MM.1S (cell line): ENCODE measurements around the gene ADAM19.

Source experiments
- DNase-seq: peaks from one replicate; pipeline ENCODE4 v3.0.0-alpha.2; 2015
- H2AFZ ChIP-seq: fragments of 300-600 bp; sonication (generic); 2 replicates; pipeline ENCODE4 v1.6.0; 2016; ENCODE audit warnings: antibody characterized with exemption, low read length
- H3F3A ChIP-seq: fragments of 300-600 bp; sonication (generic); 2 replicates; pipeline ENCODE4 v1.6.1; 2016; ENCODE audit warnings: mild to moderate bottlenecking, antibody characterized with exemption, low read length, moderate library complexity, mixed read lengths; ENCODE audit not compliant: insufficient read depth
- H3K27ac ChIP-seq: fragments of 300-600 bp; sonication (generic); 2 replicates; pipeline ENCODE4 v1.5.1; 2016; ENCODE audit warnings: mild to moderate bottlenecking, low read length
- H3K27me3 ChIP-seq: fragments of 300-600 bp; sonication (generic); replicated peaks from 2 replicates; pipeline ENCODE4 v1.6.0; 2016; ENCODE audit warnings: low read length; ENCODE audit not compliant: insufficient read depth
- H3K36me3 ChIP-seq: fragments of 300-600 bp; sonication (generic); replicated peaks from 2 replicates; pipeline ENCODE4 v1.6.1; 2016; ENCODE audit warnings: mild to moderate bottlenecking, low read length, mixed read lengths; ENCODE audit not compliant: insufficient read depth
- H3K4me1 ChIP-seq: fragments of 300-600 bp; sonication (generic); 2 replicates; pipeline ENCODE4 v1.6.1; 2016; ENCODE audit warnings: low read length, mixed read lengths
- H3K4me2 ChIP-seq: fragments of 300-600 bp; sonication (generic); 2 replicates; pipeline ENCODE4 v1.6.0; 2016; ENCODE audit warnings: low read depth, low read length
- H3K4me3 ChIP-seq: fragments of 300-600 bp; sonication (generic); 2 replicates; pipeline ENCODE4 v1.5.1; 2016; ENCODE audit warnings: low read length, mixed read lengths
- H3K79me2 ChIP-seq: fragments of 300-600 bp; sonication (generic); 2 replicates; pipeline ENCODE4 v1.6.1; 2016; ENCODE audit warnings: mixed run types, low read length, mixed read lengths
- H3K9ac ChIP-seq: fragments of 300-600 bp; sonication (generic); 2 replicates; pipeline ENCODE4 v1.6.1; 2016; ENCODE audit warnings: low read length, mixed read lengths
- H3K9me2 ChIP-seq: fragments of 300-600 bp; sonication (generic); replicated peaks from 2 replicates; pipeline ENCODE4 v1.6.1; 2016; ENCODE audit warnings: mild to moderate bottlenecking, low read length, mixed read lengths; ENCODE audit not compliant: insufficient read depth
- H3K9me3 ChIP-seq: fragments of 300-600 bp; sonication (generic); replicated peaks from 2 replicates; pipeline ENCODE4 v1.6.1; 2016; ENCODE audit warnings: mild to moderate bottlenecking, low read length, mixed read lengths; ENCODE audit not compliant: insufficient read depth
- H4K20me1 ChIP-seq: fragments of 300-600 bp; sonication (generic); 2 replicates; pipeline ENCODE4 v1.6.1; 2016; ENCODE audit warnings: mild to moderate bottlenecking, low read length, moderate library complexity, mixed read lengths; ENCODE audit not compliant: insufficient read depth
- CTCF ChIP-seq: fragments of 300-600 bp; sonication (generic); IDR thresholded peaks from 2 replicates; pipeline ENCODE4 v1.5.1; 2016; ENCODE audit warnings: antibody characterized with exemption, low read length, mixed read lengths
- EZH2 ChIP-seq: fragments of 300-600 bp; sonication (generic); optimal IDR thresholded peaks from 2 replicates; pipeline ENCODE3; 2017; ENCODE audit warnings: low read depth, mild to moderate bottlenecking, antibody characterized with exemption, low read length, mixed read lengths
- EZH2phosphoT487 ChIP-seq: fragments of 300-600 bp; sonication (generic); IDR thresholded peaks from 2 replicates; pipeline ENCODE4 v1.6.1; 2018; ENCODE audit warnings: antibody characterized with exemption, low read length

ADAM19 gene

GRCh38 chr5:157478726-157479125 is 96.8 kb downstream of the ADAM19 start:
- Histone ChIP-seq H3K36me3 (no peaks in the 10 kb centered on the region), H3K4me3 (no peak overlapping the region), H3K79me2 (no peaks in the 10 kb centered on the region), H3K9ac (no peak overlapping the region), H3K9me2 (no peaks in the 10 kb centered on the region), H4K20me1 (no peaks in the 10 kb centered on the region), H3K9me3 (no peaks in the 10 kb centered on the region), H3F3A (no peaks in the 10 kb centered on the region), H3K4me2 (no peak overlapping the region), H3K27ac (no peak overlapping the region), H2AFZ (no peak overlapping the region), H3K27me3 (no peaks in the 10 kb centered on the region), H3K4me1 (no peaks in the 10 kb centered on the region)
- no peak for DNase-seq
- TF ChIP-seq CTCF (no peak), EZH2phosphoT487 (no peak), EZH2 (no peak)

- Histone ChIP-seq H3K4me3 (no peak overlapping the region), H3K36me3 (no peaks in the 10 kb centered on the region), H3K9me2 (no peaks in the 10 kb centered on the region)
Measured at GRCh38 chr5:157477814-157478494, 97.6 kb downstream of the ADAM19 start.

GRCh38 chr5:157476702-157477408 is 98.7 kb downstream of the ADAM19 start:
- Histone ChIP-seq H2AFZ (no peak overlapping the region), H3K27me3 (no peaks in the 10 kb centered on the region), H3K9me2 (no peaks in the 10 kb centered on the region), H3K9ac (no peak overlapping the region), H3K4me2 (no peak overlapping the region), H3K27ac (no peak overlapping the region), H3K79me2 (no peaks in the 10 kb centered on the region), H4K20me1 (no peaks in the 10 kb centered on the region), H3K36me3 (no peaks in the 10 kb centered on the region), H3F3A (no peaks in the 10 kb centered on the region), H3K4me1 (no peaks in the 10 kb centered on the region), H3K4me3 (no peak overlapping the region), H3K9me3 (no peaks in the 10 kb centered on the region)
- DNase-seq: peak; percentile 67
- TF ChIP-seq EZH2: no peak
- peak; percentile 85 for TF ChIP-seq CTCF
- no peak for TF ChIP-seq EZH2phosphoT487

More at GRCh38 chr5:157477814-157478494, 97.6 kb downstream of the ADAM19 start:
- H3K9me3 ChIP-seq: no peaks in the 10 kb centered on the region
- H3F3A ChIP-seq: no peaks in the 10 kb centered on the region
- no peaks in the 10 kb centered on the region for H3K27me3 ChIP-seq
- H3K4me1 ChIP-seq: no peaks in the 10 kb centered on the region
- TF ChIP-seq CTCF (no peak), EZH2 (no peak), EZH2phosphoT487 (no peak)
- no peak overlapping the region for H3K27ac ChIP-seq
- no peak overlapping the region for H3K4me2 ChIP-seq
- H3K9ac ChIP-seq: no peak overlapping the region
- no peak overlapping the region for H2AFZ ChIP-seq
- DNase-seq: no peak
- no peaks in the 10 kb centered on the region for H4K20me1 ChIP-seq
- H3K79me2 ChIP-seq: no peaks in the 10 kb centered on the region
